Stimulated activated CD8-positive, alpha-beta memory T cell treated with anti-CD3 and anti-CD28 coated beads, Interleukin-12 subunit alpha, Interleukin-12 subunit beta, amount 100 ng/mL, for 1 hour (primary cell): ENCODE measurements around the gene FKBP1C.

Experiments used
- DNase-seq: peaks from one replicate; pipeline ENCODE4 v3.0.0-alpha.2; 2020; ENCODE audit warnings: low read depth

Gene FKBP1C

DNA sequence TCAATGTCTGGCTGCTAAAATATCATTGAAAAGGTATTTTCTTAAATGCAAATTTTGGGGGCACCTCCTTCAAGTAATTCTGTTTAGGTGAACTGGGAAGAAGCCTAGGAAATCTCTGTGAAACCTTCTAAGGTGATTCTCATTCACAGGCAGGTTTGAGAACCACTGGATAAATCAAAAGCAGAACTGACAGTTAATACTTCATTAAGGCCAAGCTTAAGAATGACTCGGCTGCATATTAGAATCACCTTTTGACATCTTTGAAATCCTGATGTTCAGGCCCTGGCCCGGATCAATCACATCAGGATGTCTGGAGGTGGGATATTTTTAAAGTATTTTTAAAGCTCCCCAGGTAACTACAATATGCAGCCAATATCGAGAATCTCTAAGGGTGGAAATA lies 50.6 kb downstream of the FKBP1C start:
- no peak for DNase-seq
